H1 (cell line): ENCODE data around the gene THRB.

ENCODE experiments used
- CTCF ChIP-seq, 3 experiments: IDR thresholded peaks; 1 replicate in 2 of 3; 2 replicates in 1 of 3; pipeline versions ENCODE4 v1.5.1 to v1.6.1; 2011; ENCODE audit warnings: low read length in 3 of 3, mild to moderate bottlenecking in 3 of 3, inconsistent platforms in 2 of 3, low read depth in 1 of 3, moderate library complexity in 1 of 3; ENCODE audit not compliant: insufficient read depth in 1 of 3; ENCODE audit errors: control extremely low read depth in 1 of 3
- EZH2 ChIP-seq: fragments of 200-600 bp; sonication (generic); IDR thresholded peaks from 2 replicates; pipeline ENCODE4 v1.7.1; 2012; ENCODE audit warnings: low read depth, mild to moderate bottlenecking, moderate library complexity, low read length, inconsistent platforms; ENCODE audit not compliant: severe bottlenecking
- MAFK ChIP-seq: IDR thresholded peaks from 2 replicates; pipeline ENCODE4 v1.6.1; 2012; ENCODE audit warnings: low read depth, mild to moderate bottlenecking, improper control_type of control experiment, low read length
- SRF ChIP-seq: IDR thresholded peaks from 2 replicates; pipeline ENCODE4 v1.6.1; 2011; ENCODE audit warnings: mild to moderate bottlenecking, low read depth, low read length, moderate library complexity

- TF ChIP-seq CTCF (IDR thresholded peaks at IDR 0.05; ENCODE audit: control extremely low read depth in 1 of 3, insufficient read depth in 1 of 3, low read depth in 1 of 3, low read length in 3 of 3), result no peak
- TF ChIP-seq SRF, result no peak
- TF ChIP-seq MAFK, result no peak
- TF ChIP-seq EZH2, result no peak
Observed at GRCh38 chr3:24287755-24288450, 206.7 kb downstream of the THRB start.
